GM12864 (cell line): ENCODE results near the gene BMAL1.
A peak's percentile ranks its signal among the peaks of the same experiment; 100 is the strongest.

Source experiments
- DNase-seq: peaks from one replicate; pipeline ENCODE4 v3.0.0-alpha.2; 2011; ENCODE audit warnings: low read depth
- H3K4me3 ChIP-seq: 2 replicates; pipeline ENCODE4 v1.5.1; 2011; ENCODE audit warnings: mild to moderate bottlenecking, low read depth, low read length, control low read depth
- CTCF ChIP-seq: IDR thresholded peaks from 2 replicates; pipeline ENCODE4 v1.5.1; 2011; ENCODE audit warnings: low read depth, mild to moderate bottlenecking, moderate library complexity, low read length, control low read depth, inconsistent platforms; ENCODE audit errors: missing control alignments

BMAL1 gene

GRCh38 chr11:13314676-13315394 lies 37.2 kb downstream of the BMAL1 start:
- no peak overlapping the region for H3K4me3 ChIP-seq
- no peak for TF ChIP-seq CTCF
- DNase-seq = no peak

GRCh38 chr11:13315517-13316432 lies 38.2 kb downstream of the BMAL1 start:
- TF ChIP-seq CTCF = no peak
- H3K4me3 ChIP-seq = no peak overlapping the region
- DNase-seq = no peak

- no peak overlapping the region for H3K4me3 ChIP-seq
- no peak for TF ChIP-seq CTCF
- no peak for DNase-seq
Measured at GRCh38 chr11:13316528-13316961, 39.0 kb downstream of the BMAL1 start.

- no peak for DNase-seq
- no peak overlapping the region for H3K4me3 ChIP-seq
- TF ChIP-seq CTCF = no peak
Measured at GRCh38 chr11:13317293-13318080, 39.9 kb downstream of the BMAL1 start.

- peak overlapping the region; percentile 11; the same call in 1 of the 2 replicates for H3K4me3 ChIP-seq
- no peak for DNase-seq
- TF ChIP-seq CTCF = no peak
Measured at GRCh38 chr11:13318498-13319295, 41.1 kb downstream of the BMAL1 start.

GRCh38 chr11:13320688-13321087 lies 43.1 kb downstream of the BMAL1 start:
- no peak overlapping the region for H3K4me3 ChIP-seq
- no peak for TF ChIP-seq CTCF
- no peak for DNase-seq
